ENCODE results near the gene USP49. TPM values are rescaled to one million over a fixed set of nuclear protein-coding genes. Genes with fewer than 3 reads are reported as not detected.

USP49 gene
- polyA plus RNA-seq, 10 donors, result 3.4 to 7.8 (median 5.2) TPM

DNA sequence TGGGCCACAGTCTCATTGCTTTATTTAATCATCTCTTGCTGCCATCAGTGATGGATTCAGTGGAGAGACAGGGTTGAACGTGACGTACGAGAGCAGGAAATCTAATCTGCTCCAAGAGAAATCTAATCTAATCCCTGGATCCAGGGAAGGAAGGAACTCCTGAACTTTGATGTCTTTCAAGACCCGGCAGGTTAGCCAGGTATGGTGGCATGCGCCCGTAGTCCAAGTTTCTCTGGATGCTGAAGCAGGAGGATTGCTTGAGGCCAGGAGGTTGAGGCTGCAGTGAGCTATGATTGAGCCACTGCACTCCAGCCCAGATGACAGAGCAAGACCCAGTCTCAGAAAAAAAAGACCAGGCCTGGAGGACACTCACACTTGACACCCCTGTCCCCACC lies 136.5 kb downstream of the USP49 start:
- no peak for DNase-seq

- no peak for DNase-seq
Measured at GRCh38 chr6:41757931-41758640, 137.1 kb downstream of the USP49 start.

GRCh38 chr6:41757271-41757670 lies 137.9 kb downstream of the USP49 start:
- peak; percentile 35 to 56 (median 40) for DNase-seq

GRCh38 chr6:41756354-41756753 lies 138.8 kb downstream of the USP49 start:
- DNase-seq, result no peak

GRCh38 chr6:41755895-41756294 lies 139.3 kb downstream of the USP49 start:
- no peak for DNase-seq

- no peak for DNase-seq
Measured at GRCh38 chr6:41750374-41750773, 144.8 kb downstream of the USP49 start.

DNA sequence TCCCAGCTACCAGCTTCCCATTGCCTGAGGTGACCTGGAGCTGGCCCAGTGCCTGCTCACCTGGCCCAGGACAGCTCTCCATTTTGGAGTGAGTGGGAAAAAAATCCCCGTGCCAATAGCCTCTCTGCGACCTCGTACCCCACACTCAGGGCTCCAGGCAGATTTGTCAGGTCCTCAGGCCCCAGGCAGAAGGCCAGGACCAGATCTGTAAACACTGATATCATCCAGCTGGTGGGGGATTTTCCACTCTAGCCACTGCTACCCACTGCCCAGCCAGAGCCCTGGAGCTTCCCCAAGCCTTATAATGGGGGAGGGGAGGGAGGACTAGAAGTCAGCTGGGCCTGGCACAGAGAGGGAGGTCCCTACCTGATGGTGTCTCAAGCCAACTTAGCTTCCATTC lies 146.6 kb downstream of the USP49 start:
- no peak for DNase-seq

- DNase-seq, result no peak
Measured at GRCh38 chr6:41748102-41748477, 147.1 kb downstream of the USP49 start.

GRCh38 chr6:41747256-41748101 lies 147.7 kb downstream of the USP49 start, which contains the start of gene PGC:
TSS of gene PGC (minus strand) at chr6:41747397. CDS start at chr6:41747334, 63 bp downstream.
- no peak for DNase-seq

DNA sequence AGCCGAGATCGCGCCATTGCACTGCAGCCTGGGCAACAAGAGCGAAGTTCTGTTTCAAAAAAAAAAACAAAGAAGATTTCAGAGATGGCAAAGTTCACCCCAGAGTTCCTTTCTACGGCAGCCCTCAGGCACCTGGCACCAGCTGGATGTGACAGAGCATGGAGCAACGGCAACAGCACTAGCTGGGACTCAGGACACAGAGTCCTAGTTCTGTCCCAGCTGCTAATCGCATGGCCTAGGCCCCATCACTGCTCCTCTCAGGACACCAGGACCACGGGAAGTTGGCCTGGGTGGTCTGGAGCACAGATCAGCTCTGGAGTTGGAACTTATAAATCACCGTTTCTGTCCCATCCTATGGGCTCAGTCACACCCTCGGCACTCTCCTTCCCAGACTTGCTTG lies 149.1 kb downstream of the USP49 start:
- DNase-seq, result no peak

DNA sequence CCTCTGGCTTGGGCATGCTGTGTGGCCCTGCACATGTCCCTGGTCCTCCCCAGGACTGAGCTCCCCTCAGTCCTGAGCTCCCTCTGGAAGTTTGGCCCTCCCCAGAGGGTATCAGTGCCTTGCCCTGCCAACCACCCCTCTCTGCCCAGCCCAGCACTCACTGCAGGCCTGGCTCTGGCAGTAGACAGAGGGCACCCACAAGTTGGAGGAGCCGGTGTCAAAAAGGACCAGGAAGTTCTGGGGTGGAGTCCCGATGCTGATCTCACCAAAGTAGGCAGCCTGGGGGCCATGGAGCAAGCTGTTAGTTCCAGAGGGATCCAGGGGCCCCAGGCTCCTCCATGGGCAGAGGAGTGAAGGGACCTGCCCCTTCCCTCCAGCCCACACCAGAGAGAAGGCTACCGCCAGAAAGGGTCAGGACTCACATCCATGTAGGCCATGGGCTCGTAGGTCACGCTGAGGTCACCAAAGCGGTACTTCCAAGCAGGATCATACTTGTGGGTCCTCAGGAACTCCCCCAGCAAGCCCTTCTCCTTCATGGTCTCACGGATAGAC lies 150.9 kb downstream of the USP49 start:
- DNase-seq, result no peak

DNA sequence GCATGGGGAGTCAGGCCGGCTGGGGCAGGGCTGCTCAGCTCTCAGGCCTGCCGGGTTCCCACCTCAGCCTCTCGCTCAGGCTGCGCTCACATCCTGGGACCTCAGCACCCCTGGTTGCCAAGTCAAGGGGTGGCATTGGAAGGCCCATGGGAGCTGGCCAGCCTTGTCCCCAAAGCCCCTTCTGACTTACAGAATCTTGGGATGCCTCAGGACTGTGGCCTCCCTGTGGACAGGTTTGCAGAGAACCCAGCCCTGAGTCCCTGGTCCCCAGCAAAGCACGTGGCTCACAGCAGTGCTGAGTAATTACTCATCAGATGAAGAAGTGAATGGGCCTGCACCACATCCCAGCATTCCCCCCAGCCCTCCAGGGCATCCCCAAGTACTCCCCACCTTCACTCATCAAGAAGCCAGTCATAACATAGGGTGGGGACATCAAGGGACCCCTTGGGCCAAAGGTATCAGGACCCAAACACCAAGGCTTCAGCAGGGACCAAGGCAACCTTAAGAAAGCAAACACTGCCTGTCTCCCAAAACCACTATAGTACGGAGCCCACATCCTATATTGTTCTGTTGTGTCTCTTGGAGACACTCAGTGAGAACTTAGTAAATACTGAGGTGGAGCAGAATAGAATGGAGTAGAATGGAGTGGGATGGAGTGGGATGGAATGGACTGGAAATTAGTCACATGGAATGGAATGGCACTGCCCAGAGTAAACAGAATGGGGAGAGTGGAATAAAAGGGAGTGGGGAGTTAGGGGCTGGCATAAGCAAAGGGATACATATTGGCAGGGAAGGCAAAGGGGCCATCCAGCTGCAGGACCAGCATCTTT lies 151.6 kb downstream of the USP49 start:
- no peak for DNase-seq

DNA sequence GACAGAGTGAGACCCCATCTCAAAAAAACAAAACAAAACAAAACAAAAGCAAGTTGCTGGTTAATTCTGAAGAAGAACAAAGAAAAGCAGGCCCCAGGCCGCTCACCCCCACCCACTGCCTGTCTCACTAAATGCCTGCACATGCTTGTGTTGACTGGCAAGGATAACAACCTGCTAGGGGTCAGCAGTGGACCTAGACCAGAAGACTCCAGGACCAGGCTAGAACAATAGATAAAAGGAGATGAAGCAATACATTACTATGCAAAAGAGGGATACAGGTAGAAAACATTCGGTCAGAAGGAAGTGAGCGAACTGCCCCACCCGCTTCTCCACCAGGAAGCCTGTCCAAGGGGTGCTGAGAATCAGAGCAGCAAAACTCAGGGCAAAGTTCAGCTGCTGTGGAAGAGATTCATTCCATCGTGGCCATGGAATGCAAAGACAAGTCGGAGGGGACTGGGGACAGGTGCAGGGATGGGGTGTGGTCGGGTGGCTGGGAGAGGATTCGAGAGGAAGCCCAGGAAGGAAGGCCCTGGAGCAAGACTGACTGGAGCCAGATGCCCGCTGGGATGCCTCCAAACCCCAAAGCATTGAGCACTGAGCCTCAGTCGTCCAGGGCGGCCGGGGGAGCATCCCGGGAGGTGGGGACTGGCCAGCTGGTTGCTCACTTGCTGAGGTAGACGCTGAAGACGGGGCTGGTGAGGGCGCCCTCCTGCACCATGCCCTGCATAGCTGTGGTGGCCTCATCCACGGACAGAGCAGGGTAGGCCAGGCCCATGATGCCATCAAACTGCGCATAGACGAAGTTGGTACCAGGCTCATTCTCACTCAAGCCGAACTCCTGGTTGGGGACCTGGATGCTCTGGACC lies 153.3 kb downstream of the USP49 start:
- DNase-seq, result no peak

- no peak for DNase-seq
Measured at GRCh38 chr6:41740366-41741162, 154.6 kb downstream of the USP49 start.

Other genes starting within 250 kb of the USP49 start
- 10 to 100 TPM in 1 of 10 donors, 1 to 10 TPM in 9; 4.6 to 10.6 (median 6.8) TPM for gene TFEB, start 159.8 kb downstream of the USP49 start, polyA plus RNA-seq (ENCODE audit: insufficient read length in 10 of 10)
- gene PGC, start 148.0 kb downstream of the USP49 start, polyA plus RNA-seq (ENCODE audit: insufficient read length in 10 of 10), result not detected
- gene FRS3, start 115.5 kb downstream of the USP49 start, polyA plus RNA-seq (ENCODE audit: insufficient read length in 10 of 10), result 1 to 10 TPM; 5.5 to 8.4 (median 6.2) TPM
- gene PRICKLE4, start 114.6 kb downstream of the USP49 start, polyA plus RNA-seq (ENCODE audit: insufficient read length in 10 of 10), result 1 to 10 TPM; 1.0 to 4.1 (median 2.5) TPM
- 100 to 1,000 TPM; 154 to 176 (median 165) TPM for gene TOMM6, start 107.7 kb downstream of the USP49 start, polyA plus RNA-seq (ENCODE audit: insufficient read length in 10 of 10)
- 10 to 100 TPM; 17.2 to 20.5 (median 18.1) TPM for gene MED20, start 25.8 kb upstream of the USP49 start, polyA plus RNA-seq (ENCODE audit: insufficient read length in 10 of 10)
- 10 to 100 TPM; 25.5 to 36.8 (median 33.2) TPM for gene BYSL, start 26.1 kb upstream of the USP49 start, polyA plus RNA-seq (ENCODE audit: insufficient read length in 10 of 10)
- 10 to 100 TPM; 55.3 to 81.9 (median 67.8) TPM for gene CCND3, start 46.4 kb upstream of the USP49 start, polyA plus RNA-seq (ENCODE audit: insufficient read length in 10 of 10)
- 10 to 100 TPM; 10.3 to 16.3 (median 14.4) TPM for gene TAF8, start 155.1 kb upstream of the USP49 start, polyA plus RNA-seq (ENCODE audit: insufficient read length in 10 of 10)
- gene C6orf132, start 247.2 kb upstream of the USP49 start, polyA plus RNA-seq (ENCODE audit: insufficient read length in 10 of 10), result 1 to 10 TPM in 3 of 10 donors, under 1 TPM in 7; 0.28 to 1.9 (median 0.59) TPM